T-helper 1 cell treated with Interleukin-12 subunit alpha and Interleukin-12 subunit beta and Interleukin-4 antibody, amounts not matched to agents 30 μg/mL and 1 μg/mL, for 36 hours (primary cell): ENCODE data around the gene KCNT1.

Experiments
- H3K27ac Mint-ChIP-seq: one replicate; pipeline ENCODE4 v1.8.0; 2021; ENCODE audit warnings: mild to moderate bottlenecking, mixed read lengths
- H3K27me3 Mint-ChIP-seq: one replicate; pipeline ENCODE4 v1.8.0; 2021; ENCODE audit warnings: low read depth, mixed read lengths
- H3K36me3 Mint-ChIP-seq: one replicate; pipeline ENCODE4 v1.8.0; 2021; ENCODE audit warnings: low read depth, mixed read lengths
- H3K4me1 Mint-ChIP-seq: one replicate; pipeline ENCODE4 v1.8.0; 2021; ENCODE audit warnings: low read depth, mixed read lengths
- H3K4me3 Mint-ChIP-seq: one replicate; pipeline ENCODE4 v1.8.0; 2021; ENCODE audit warnings: mild to moderate bottlenecking, moderate library complexity, mixed read lengths
- H3K9me3 Mint-ChIP-seq: one replicate; pipeline ENCODE4 v1.8.0; 2021; ENCODE audit warnings: mixed read lengths

KCNT1 gene

DNA sequence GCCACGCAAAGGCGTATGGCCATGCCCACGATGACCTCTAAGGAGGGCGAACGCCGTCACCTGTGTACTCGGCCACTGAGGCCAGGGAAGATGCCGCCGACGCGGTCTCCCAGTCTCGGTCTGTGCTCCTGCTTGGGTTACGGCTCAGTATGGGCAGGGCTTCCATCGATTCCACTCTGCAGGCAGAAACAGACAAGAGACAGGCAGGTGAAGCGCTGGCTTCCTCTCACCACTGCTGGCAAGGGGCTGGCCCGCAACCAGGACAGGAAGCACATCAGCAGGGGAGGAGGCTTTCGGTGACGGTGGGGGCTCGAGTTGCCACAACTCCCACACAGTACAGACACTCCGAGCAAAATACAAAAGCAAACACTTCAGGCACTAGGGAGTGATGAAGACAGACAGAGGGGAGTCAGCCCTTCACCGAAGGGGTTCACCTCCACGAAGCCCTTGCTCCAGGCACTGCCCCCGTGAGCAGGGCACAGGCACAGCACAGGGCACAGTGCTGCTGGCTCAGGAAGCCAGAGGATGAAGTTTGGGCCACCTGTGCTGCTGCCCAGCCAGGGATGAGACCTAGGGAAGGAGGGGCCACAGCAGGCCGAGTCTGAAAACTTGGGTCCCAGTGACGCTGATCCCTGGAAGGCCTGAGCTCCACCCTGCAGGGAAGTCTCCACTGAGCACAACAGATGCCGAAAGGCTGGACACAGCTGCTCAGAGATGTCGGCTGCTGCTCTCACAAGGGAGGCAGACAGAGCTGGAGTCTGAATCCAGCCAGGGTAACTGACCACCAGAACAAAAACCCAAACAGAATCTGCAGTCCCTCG, 114.1 kb downstream of the KCNT1 start:
- Mint-ChIP-seq H3K4me1 (no peaks in the 10 kb centered on the region), H3K36me3 (peaks cover 7% of the 10 kb centered on the region), H3K9me3 (no peaks in the 10 kb centered on the region), H3K27me3 (no peaks in the 10 kb centered on the region), H3K4me3 (no peak overlapping the region), H3K27ac (no peak overlapping the region)

DNA sequence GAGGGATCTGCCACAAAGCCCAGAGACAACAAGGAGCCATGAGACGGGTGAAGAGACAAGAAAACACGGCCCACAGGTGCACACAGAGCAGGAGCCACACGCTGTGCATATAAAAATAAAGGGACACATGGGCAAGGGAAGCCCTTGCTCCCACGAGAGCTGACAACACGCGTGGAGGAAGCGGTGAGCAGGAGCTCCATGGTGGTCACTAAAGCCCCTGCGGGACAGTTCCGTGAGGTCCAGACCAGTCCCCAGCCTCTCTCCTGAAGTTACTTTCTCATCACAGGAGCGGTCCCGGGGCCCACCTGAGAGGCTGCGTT, 114.6 kb downstream of the KCNT1 start:
- Mint-ChIP-seq H3K27ac (no peak overlapping the region), H3K4me3 (no peak overlapping the region), H3K27me3 (no peaks in the 10 kb centered on the region), H3K9me3 (no peaks in the 10 kb centered on the region), H3K4me1 (no peaks in the 10 kb centered on the region), H3K36me3 (peaks cover 7% of the 10 kb centered on the region)

GRCh38 chr9:135817951-135818717, 116.1 kb downstream of the KCNT1 start:
- no peaks in the 10 kb centered on the region for H3K9me3 Mint-ChIP-seq
- H3K4me3 Mint-ChIP-seq, result no peak overlapping the region
- H3K27me3 Mint-ChIP-seq, result no peaks in the 10 kb centered on the region
- no peaks in the 10 kb centered on the region for H3K4me1 Mint-ChIP-seq
- H3K27ac Mint-ChIP-seq, result no peak overlapping the region
- H3K36me3 Mint-ChIP-seq, result peaks cover 10% of the 10 kb centered on the region

DNA sequence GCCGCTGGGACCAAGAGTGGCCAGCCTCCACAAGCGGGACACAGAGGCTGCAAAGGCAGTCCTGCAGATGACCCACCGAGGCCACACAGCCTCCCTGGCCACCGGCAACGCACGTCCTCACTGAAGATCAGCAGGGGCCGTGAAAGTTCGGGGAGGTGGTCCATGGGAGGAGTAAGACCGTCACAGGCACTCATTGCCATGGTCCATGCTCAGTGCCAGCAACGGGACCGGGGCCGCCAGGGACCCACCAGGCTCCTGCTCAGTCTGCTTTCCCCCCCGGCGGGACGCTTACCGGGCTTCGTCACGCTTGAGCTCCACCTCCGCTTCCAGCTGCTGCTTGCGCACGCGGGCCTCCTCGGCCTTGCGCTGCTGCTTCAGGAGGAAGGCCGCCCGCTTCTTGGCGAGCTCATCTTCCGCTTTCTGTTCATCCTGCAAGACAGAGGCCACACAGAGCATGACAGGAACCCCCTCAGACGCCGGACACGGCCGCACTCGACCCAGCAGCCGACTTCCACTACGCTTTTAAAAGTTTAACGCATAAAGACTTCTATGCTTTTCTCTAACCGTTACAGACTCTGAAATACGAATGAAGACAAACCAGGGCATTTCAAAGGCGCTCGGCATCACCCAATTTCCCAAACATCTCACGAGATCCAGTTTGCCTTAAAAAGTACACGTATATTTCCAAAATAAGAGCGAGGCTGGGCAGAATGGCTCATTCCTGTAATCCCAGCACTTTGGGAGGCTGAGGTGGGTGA, 116.9 kb downstream of the KCNT1 start:
- H3K4me1 Mint-ChIP-seq, result no peaks in the 10 kb centered on the region
- H3K27ac Mint-ChIP-seq, result no peak overlapping the region
- peaks cover 13% of the 10 kb centered on the region for H3K36me3 Mint-ChIP-seq
- no peaks in the 10 kb centered on the region for H3K9me3 Mint-ChIP-seq
- H3K27me3 Mint-ChIP-seq, result no peaks in the 10 kb centered on the region
- no peak overlapping the region for H3K4me3 Mint-ChIP-seq

GRCh38 chr9:135819905-135820304, 117.9 kb downstream of the KCNT1 start:
- Mint-ChIP-seq H3K36me3 (peaks cover 9% of the 10 kb centered on the region), H3K27ac (no peak overlapping the region), H3K4me1 (no peaks in the 10 kb centered on the region), H3K9me3 (no peaks in the 10 kb centered on the region), H3K27me3 (no peaks in the 10 kb centered on the region), H3K4me3 (no peak overlapping the region)

- Mint-ChIP-seq H3K27ac (no peak overlapping the region), H3K4me3 (no peak overlapping the region), H3K9me3 (no peaks in the 10 kb centered on the region), H3K36me3 (peaks cover 11% of the 10 kb centered on the region), H3K4me1 (no peaks in the 10 kb centered on the region), H3K27me3 (no peaks in the 10 kb centered on the region)
Observed at GRCh38 chr9:135820661-135821060, 118.7 kb downstream of the KCNT1 start.

DNA sequence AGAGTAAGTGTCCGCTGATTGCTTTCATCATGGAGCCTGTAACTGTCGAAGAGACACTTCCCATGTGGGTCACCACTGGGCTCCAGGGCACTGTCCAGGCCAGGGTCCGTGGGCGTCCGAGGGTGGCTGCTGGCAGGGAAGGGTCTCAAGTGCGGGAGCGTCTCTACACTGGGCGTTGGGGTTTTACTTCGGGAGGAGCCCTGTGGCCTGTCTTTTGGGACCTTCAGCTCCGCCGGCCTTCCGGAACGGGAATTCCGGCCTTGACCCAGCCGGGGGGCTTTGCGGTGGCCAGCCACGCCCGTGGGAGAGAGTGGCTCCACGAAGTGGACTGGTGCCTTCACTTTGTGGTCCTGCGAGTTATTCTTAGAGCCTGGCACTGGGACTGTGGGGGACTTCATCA, 119.1 kb downstream of the KCNT1 start:
- no peaks in the 10 kb centered on the region for H3K4me1 Mint-ChIP-seq
- H3K36me3 Mint-ChIP-seq, result peaks cover 11% of the 10 kb centered on the region
- H3K4me3 Mint-ChIP-seq, result no peak overlapping the region
- H3K9me3 Mint-ChIP-seq, result no peaks in the 10 kb centered on the region
- no peaks in the 10 kb centered on the region for H3K27me3 Mint-ChIP-seq
- no peak overlapping the region for H3K27ac Mint-ChIP-seq

DNA sequence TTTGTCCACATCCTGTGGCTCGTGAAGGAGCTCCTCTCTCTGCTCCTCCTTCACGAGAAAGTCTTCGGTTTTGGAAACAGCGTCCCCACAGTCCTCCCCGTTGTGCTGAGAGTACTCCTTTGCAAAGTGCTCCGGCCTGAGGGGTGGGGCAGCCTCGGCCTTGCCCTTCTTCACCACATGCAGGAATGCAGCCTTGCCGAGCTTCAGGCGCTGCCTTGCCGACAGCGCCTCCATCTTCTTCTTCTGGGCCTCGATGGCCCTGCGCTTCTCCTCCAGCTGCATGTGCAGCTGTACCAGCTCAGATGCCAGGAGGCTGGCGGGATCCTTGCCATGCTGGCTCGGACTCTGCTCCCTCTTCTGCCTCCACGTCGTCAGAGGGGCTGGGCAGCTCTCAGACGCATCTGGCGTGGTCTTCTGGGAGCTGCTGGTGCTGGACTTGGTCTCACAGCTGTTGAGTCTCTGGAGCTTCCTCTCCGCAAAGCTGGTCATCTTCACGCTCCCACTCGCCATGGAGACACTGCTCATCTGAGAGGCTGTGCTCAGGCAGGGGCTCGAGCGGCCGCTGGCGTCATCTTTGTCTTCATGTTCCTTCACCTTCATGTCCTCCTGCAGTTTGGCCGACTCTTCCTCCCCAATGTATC, 119.9 kb downstream of the KCNT1 start:
- Mint-ChIP-seq H3K4me3 (no peak overlapping the region), H3K36me3 (peaks cover 8% of the 10 kb centered on the region), H3K9me3 (no peaks in the 10 kb centered on the region), H3K27me3 (no peaks in the 10 kb centered on the region), H3K4me1 (no peaks in the 10 kb centered on the region), H3K27ac (no peak overlapping the region)

- no peak overlapping the region for H3K4me3 Mint-ChIP-seq
- peaks cover 8% of the 10 kb centered on the region for H3K36me3 Mint-ChIP-seq
- no peaks in the 10 kb centered on the region for H3K9me3 Mint-ChIP-seq
- H3K27me3 Mint-ChIP-seq, result no peaks in the 10 kb centered on the region
- no peak overlapping the region for H3K27ac Mint-ChIP-seq
- no peaks in the 10 kb centered on the region for H3K4me1 Mint-ChIP-seq
Observed at GRCh38 chr9:135822374-135822755, 120.4 kb downstream of the KCNT1 start.

DNA sequence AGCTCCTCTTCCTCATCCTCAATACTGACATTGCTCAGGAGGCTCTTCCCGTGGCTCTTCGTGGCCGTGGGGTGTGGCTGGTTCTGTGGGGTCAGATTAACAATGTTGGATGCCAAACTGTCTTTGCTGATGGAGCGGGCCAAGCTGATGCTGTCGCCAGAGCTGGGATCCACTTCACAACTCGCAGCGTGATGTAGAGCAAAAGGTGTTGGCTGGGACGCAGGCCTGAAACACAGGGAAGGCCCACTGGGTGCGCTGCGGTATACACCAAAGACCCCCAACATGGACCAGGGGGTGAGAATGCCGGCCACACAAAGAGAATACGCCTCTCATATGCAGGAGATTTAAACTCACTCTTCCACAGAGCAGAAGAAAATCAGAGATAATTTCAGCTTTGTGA, 121.1 kb downstream of the KCNT1 start:
- no peak overlapping the region for H3K4me3 Mint-ChIP-seq
- no peaks in the 10 kb centered on the region for H3K4me1 Mint-ChIP-seq
- H3K36me3 Mint-ChIP-seq, result peaks cover 9% of the 10 kb centered on the region
- no peak overlapping the region for H3K27ac Mint-ChIP-seq
- no peaks in the 10 kb centered on the region for H3K27me3 Mint-ChIP-seq
- peaks cover 1% of the 10 kb centered on the region for H3K9me3 Mint-ChIP-seq

DNA sequence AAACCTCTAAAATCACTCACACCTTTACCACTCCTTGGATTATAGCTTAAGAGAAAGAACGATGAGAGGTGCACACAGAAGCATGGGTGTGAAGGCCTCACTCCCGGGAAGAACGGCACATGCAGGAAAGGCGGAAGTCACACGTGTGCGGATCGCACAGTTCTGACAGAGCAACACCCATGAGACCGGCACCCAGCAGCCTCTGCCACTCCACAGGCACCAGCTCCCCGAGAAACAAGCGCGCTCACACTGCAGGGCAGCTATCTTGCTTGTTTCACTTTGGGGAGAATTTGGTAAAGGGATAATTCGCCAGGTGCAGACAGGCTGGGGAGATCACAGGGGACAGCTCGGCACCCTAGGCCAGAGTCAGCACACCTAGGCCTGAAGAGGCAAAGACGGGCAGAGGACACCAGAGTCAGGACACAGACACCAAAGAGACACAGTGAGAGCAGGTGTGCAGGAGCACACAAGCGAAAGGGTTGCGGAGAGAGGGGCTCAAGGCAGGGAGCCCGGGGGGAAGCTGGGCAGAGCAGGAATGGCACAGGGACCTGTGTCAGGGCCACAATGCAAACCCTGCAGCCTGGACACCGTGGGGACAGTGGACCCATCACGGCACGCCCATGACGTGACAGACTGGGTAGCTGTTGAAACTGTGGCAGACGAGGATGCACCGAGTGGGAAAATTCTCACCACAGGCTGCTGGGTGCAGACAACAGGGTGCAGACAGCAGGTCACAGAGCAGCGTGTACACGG, 123.6 kb downstream of the KCNT1 start:
- H3K27me3 Mint-ChIP-seq, result no peaks in the 10 kb centered on the region
- no peak overlapping the region for H3K27ac Mint-ChIP-seq
- H3K36me3 Mint-ChIP-seq, result peaks cover 20% of the 10 kb centered on the region
- no peak overlapping the region for H3K4me3 Mint-ChIP-seq
- peaks cover 21% of the 10 kb centered on the region for H3K9me3 Mint-ChIP-seq
- H3K4me1 Mint-ChIP-seq, result no peaks in the 10 kb centered on the region

DNA sequence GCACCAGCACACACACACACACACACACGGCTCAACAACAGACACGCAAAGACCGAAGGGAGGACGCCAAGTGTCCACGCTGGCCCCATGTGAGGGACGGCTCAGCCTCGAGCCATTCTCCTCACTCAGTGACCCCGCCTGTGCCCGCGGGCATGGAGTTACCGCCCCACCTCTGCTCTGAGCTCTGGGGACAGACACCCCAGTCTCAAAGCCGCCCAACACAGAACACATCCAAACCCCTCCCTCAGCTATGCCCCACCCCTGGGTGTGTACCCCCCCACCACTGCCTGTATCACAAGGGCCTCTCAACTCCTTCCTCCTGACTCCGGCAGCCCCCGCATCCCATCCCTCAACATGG, 124.2 kb downstream of the KCNT1 start:
- no peak overlapping the region for H3K4me3 Mint-ChIP-seq

GRCh38 chr9:135827301-135827700, 125.3 kb downstream of the KCNT1 start:
- H3K9me3 Mint-ChIP-seq, result peaks cover 22% of the 10 kb centered on the region
- H3K36me3 Mint-ChIP-seq, result peaks cover 20% of the 10 kb centered on the region
- no peaks in the 10 kb centered on the region for H3K27me3 Mint-ChIP-seq
- no peaks in the 10 kb centered on the region for H3K4me1 Mint-ChIP-seq
- H3K27ac Mint-ChIP-seq, result no peak overlapping the region
- no peak overlapping the region for H3K4me3 Mint-ChIP-seq

More for the DNA sequence above, 124.2 kb downstream of the KCNT1 start:
- no peaks in the 10 kb centered on the region for H3K27me3 Mint-ChIP-seq
- no peaks in the 10 kb centered on the region for H3K4me1 Mint-ChIP-seq
- H3K36me3 Mint-ChIP-seq, result peaks cover 20% of the 10 kb centered on the region
- peaks cover 22% of the 10 kb centered on the region for H3K9me3 Mint-ChIP-seq
- no peak overlapping the region for H3K27ac Mint-ChIP-seq
